MM.1S (cell line): ENCODE results near the gene ST3GAL3.

Experiments used
- DNase-seq: peaks from one replicate; pipeline ENCODE4 v3.0.0-alpha.2; 2015
- H2AFZ ChIP-seq: fragments of 300-600 bp; sonication (generic); 2 replicates; pipeline ENCODE4 v1.6.0; 2016; ENCODE audit warnings: antibody characterized with exemption, low read length
- H3F3A ChIP-seq: fragments of 300-600 bp; sonication (generic); 2 replicates; pipeline ENCODE4 v1.6.1; 2016; ENCODE audit warnings: mild to moderate bottlenecking, antibody characterized with exemption, low read length, moderate library complexity, mixed read lengths; ENCODE audit not compliant: insufficient read depth
- H3K27ac ChIP-seq: fragments of 300-600 bp; sonication (generic); 2 replicates; pipeline ENCODE4 v1.5.1; 2016; ENCODE audit warnings: mild to moderate bottlenecking, low read length
- H3K27me3 ChIP-seq: fragments of 300-600 bp; sonication (generic); replicated peaks from 2 replicates; pipeline ENCODE4 v1.6.0; 2016; ENCODE audit warnings: low read length; ENCODE audit not compliant: insufficient read depth
- H3K36me3 ChIP-seq: fragments of 300-600 bp; sonication (generic); replicated peaks from 2 replicates; pipeline ENCODE4 v1.6.1; 2016; ENCODE audit warnings: mild to moderate bottlenecking, low read length, mixed read lengths; ENCODE audit not compliant: insufficient read depth
- H3K4me1 ChIP-seq: fragments of 300-600 bp; sonication (generic); 2 replicates; pipeline ENCODE4 v1.6.1; 2016; ENCODE audit warnings: low read length, mixed read lengths
- H3K4me2 ChIP-seq: fragments of 300-600 bp; sonication (generic); 2 replicates; pipeline ENCODE4 v1.6.0; 2016; ENCODE audit warnings: low read depth, low read length
- H3K4me3 ChIP-seq: fragments of 300-600 bp; sonication (generic); 2 replicates; pipeline ENCODE4 v1.5.1; 2016; ENCODE audit warnings: low read length, mixed read lengths
- H3K79me2 ChIP-seq: fragments of 300-600 bp; sonication (generic); 2 replicates; pipeline ENCODE4 v1.6.1; 2016; ENCODE audit warnings: mixed run types, low read length, mixed read lengths
- H3K9ac ChIP-seq: fragments of 300-600 bp; sonication (generic); 2 replicates; pipeline ENCODE4 v1.6.1; 2016; ENCODE audit warnings: low read length, mixed read lengths
- H3K9me2 ChIP-seq: fragments of 300-600 bp; sonication (generic); replicated peaks from 2 replicates; pipeline ENCODE4 v1.6.1; 2016; ENCODE audit warnings: mild to moderate bottlenecking, low read length, mixed read lengths; ENCODE audit not compliant: insufficient read depth
- H3K9me3 ChIP-seq: fragments of 300-600 bp; sonication (generic); replicated peaks from 2 replicates; pipeline ENCODE4 v1.6.1; 2016; ENCODE audit warnings: mild to moderate bottlenecking, low read length, mixed read lengths; ENCODE audit not compliant: insufficient read depth
- H4K20me1 ChIP-seq: fragments of 300-600 bp; sonication (generic); 2 replicates; pipeline ENCODE4 v1.6.1; 2016; ENCODE audit warnings: mild to moderate bottlenecking, low read length, moderate library complexity, mixed read lengths; ENCODE audit not compliant: insufficient read depth
- EZH2 ChIP-seq: fragments of 300-600 bp; sonication (generic); optimal IDR thresholded peaks from 2 replicates; pipeline ENCODE3; 2017; ENCODE audit warnings: low read depth, mild to moderate bottlenecking, antibody characterized with exemption, low read length, mixed read lengths
- EZH2phosphoT487 ChIP-seq: fragments of 300-600 bp; sonication (generic); IDR thresholded peaks from 2 replicates; pipeline ENCODE4 v1.6.1; 2018; ENCODE audit warnings: antibody characterized with exemption, low read length
- TF ChIP-seq, protein P1 (sequence below): fragments of 300-600 bp; sonication (generic); IDR thresholded peaks from 2 replicates; pipeline ENCODE4 v1.5.1; 2016; ENCODE audit warnings: antibody characterized with exemption, low read length, mixed read lengths

ST3GAL3 gene

DNA sequence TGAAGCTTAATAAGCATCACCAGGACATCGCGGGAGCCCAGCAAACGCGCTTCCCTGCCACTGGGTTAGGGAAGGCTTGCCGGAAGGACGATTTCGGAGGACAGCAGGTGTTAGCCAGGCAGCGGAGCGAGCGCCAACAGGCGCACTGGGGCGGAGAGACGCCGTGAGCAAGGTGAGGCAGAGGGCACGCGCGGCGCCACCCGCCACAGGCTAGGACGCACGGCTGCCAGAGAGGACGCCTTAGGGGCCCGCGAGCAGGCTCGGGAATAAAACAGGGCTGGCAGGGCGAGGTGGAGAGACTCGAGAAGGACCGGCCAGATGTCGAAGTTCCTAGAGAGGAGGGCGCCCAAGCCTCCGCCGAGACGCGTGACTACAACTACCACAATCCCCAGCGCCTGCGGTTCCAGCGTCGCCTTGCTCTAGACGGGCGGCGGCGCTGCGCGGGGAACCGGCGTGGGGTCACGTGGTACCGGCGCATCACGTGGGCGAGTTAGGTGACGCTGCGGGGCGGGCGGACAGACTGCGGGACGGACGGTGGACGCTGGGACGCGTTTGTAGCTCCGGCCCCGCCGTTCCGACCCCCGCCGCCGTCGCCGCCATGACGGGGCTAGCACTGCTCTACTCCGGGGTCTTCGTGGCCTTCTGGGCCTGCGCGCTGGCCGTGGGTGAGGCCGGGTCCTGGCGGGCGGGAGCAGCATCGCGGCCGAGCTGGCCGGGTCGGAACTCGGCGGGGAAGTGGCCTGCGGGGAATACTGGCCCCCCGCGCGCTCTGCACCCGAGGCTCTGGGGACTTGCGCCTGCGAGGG lies 267.3 kb downstream of the ST3GAL3 start, which contains the start of gene ATP6V0B:
ATP6V0B (plus strand) TSS at position 518 of the 806 bp plus-strand sequence; CDS start at position 599, 81 bp downstream.
- Histone ChIP-seq H3K27me3 (no peaks in the 10 kb centered on the region), H3K36me3 (0 out of 2 replicates have a peak, but pooled peaks cover 3% of the 10 kb centered on the region), H3K9ac (peak within 1 kb of the TSS; percentile 95), H3K4me2 (peak within 1 kb of the TSS; percentile 96), H3K9me2 (no peaks in the 10 kb centered on the region), H3K27ac (peak within 1 kb of the TSS; percentile 79), H3K4me3 (peak within 1 kb of the TSS; percentile 96), H3K4me1 (peaks cover 40% of the 10 kb centered on the region), H3K9me3 (no peaks in the 10 kb centered on the region), H4K20me1 (peaks cover 4% of the 10 kb centered on the region; the same call in 1 of the 2 replicates), H3F3A (peaks cover 27% of the 10 kb centered on the region), H2AFZ (peak within 1 kb of the TSS; percentile 87), H3K79me2 (peaks cover 54% of the 10 kb centered on the region)
- TF ChIP-seq, protein P1, sequence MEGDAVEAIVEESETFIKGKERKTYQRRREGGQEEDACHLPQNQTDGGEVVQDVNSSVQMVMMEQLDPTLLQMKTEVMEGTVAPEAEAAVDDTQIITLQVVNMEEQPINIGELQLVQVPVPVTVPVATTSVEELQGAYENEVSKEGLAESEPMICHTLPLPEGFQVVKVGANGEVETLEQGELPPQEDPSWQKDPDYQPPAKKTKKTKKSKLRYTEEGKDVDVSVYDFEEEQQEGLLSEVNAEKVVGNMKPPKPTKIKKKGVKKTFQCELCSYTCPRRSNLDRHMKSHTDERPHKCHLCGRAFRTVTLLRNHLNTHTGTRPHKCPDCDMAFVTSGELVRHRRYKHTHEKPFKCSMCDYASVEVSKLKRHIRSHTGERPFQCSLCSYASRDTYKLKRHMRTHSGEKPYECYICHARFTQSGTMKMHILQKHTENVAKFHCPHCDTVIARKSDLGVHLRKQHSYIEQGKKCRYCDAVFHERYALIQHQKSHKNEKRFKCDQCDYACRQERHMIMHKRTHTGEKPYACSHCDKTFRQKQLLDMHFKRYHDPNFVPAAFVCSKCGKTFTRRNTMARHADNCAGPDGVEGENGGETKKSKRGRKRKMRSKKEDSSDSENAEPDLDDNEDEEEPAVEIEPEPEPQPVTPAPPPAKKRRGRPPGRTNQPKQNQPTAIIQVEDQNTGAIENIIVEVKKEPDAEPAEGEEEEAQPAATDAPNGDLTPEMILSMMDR: 0 out of 2 replicates have a peak, but pooled peaks have one; percentile 6
- TF ChIP-seq EZH2: no peak
- peak; percentile 96 for DNase-seq

GRCh38 chr1:43975249-43975961 lies 268.1 kb downstream of the ST3GAL3 start:
- H3K4me1 ChIP-seq: peaks cover 44% of the 10 kb centered on the region
- H2AFZ ChIP-seq: peak overlapping the region; percentile 87

GRCh38 chr1:43976045-43976444 lies 268.7 kb downstream of the ST3GAL3 start:
- Histone ChIP-seq H3K9ac (peak overlapping the region; percentile 95; the same call in 1 of the 2 replicates), H3F3A (peaks cover 27% of the 10 kb centered on the region), H3K27me3 (no peaks in the 10 kb centered on the region), H3K79me2 (peaks cover 53% of the 10 kb centered on the region), H3K4me3 (peak overlapping the region; percentile 96), H3K4me1 (peaks cover 39% of the 10 kb centered on the region), H3K36me3 (0 out of 2 replicates have a peak, but pooled peaks cover 3% of the 10 kb centered on the region), H3K9me2 (no peaks in the 10 kb centered on the region), H4K20me1 (peaks cover 4% of the 10 kb centered on the region; the same call in 1 of the 2 replicates), H3K27ac (no peak overlapping the region), H3K4me2 (peak overlapping the region; percentile 87), H2AFZ (no peak overlapping the region), H3K9me3 (no peaks in the 10 kb centered on the region)
- no peak for DNase-seq
- TF ChIP-seq EZH2 (no peak), EZH2phosphoT487 (no peak)
- TF ChIP-seq, protein P1: no peak

More at GRCh38 chr1:43975249-43975961, 268.1 kb downstream of the ST3GAL3 start:
- TF ChIP-seq EZH2phosphoT487 (no peak), EZH2 (no peak)
- TF ChIP-seq, protein P1: no peak
- H3K36me3 ChIP-seq: 0 out of 2 replicates have a peak, but pooled peaks cover 3% of the 10 kb centered on the region
- H3K27ac ChIP-seq: peak overlapping the region; percentile 79; the same call in 1 of the 2 replicates
- peaks cover 4% of the 10 kb centered on the region; the same call in 1 of the 2 replicates for H4K20me1 ChIP-seq
- peak overlapping the region; percentile 87 for H3K4me2 ChIP-seq
- peaks cover 56% of the 10 kb centered on the region for H3K79me2 ChIP-seq
- no peaks in the 10 kb centered on the region for H3K9me2 ChIP-seq
- no peaks in the 10 kb centered on the region for H3K9me3 ChIP-seq
- H3F3A ChIP-seq: peaks cover 27% of the 10 kb centered on the region
- H3K27me3 ChIP-seq: no peaks in the 10 kb centered on the region
- peak overlapping the region; percentile 95 for H3K9ac ChIP-seq
- no peak for DNase-seq
- H3K4me3 ChIP-seq: peak overlapping the region; percentile 96
